WERI-Rb-1 (cell line): ENCODE measurements around the gene DCLRE1B.

ENCODE experiments used
- DNase-seq: peaks from one replicate; pipeline ENCODE4 v3.0.0-alpha.2; 2020
- H3K27ac ChIP-seq: fragments of 250-450 bp; sonication (Bioruptor Pico); 2 replicates; pipeline ENCODE4 v1.5.1; 2020; ENCODE audit warnings: mild to moderate bottlenecking, moderate library complexity
- H3K27me3 ChIP-seq: fragments of 250-450 bp; sonication (Bioruptor Pico); 2 replicates; pipeline ENCODE4 v1.5.1; 2021; ENCODE audit warnings: mild to moderate bottlenecking, low read depth, moderate library complexity; ENCODE audit not compliant: insufficient read depth, severe bottlenecking
- H3K36me3 ChIP-seq: fragments of 250-450 bp; sonication (Bioruptor Pico); 2 replicates; pipeline ENCODE4 v1.5.1; 2020; ENCODE audit warnings: mild to moderate bottlenecking, moderate library complexity
- H3K4me3 ChIP-seq: 2 replicates; pipeline ENCODE4 v1.5.1; 2011; ENCODE audit warnings: low read depth, mild to moderate bottlenecking, control low read depth, low read length
- H3K9me3 ChIP-seq: fragments of 250-450 bp; sonication (Bioruptor Pico); 2 replicates; pipeline ENCODE4 v1.5.1; 2021; ENCODE audit warnings: mild to moderate bottlenecking, moderate library complexity; ENCODE audit not compliant: severe bottlenecking
- TF ChIP-seq, protein P1 (sequence below): IDR thresholded peaks from 2 replicates; pipeline ENCODE4 v1.5.1; 2011; ENCODE audit warnings: low read depth, mild to moderate bottlenecking, control low read depth, inconsistent platforms, low read length

Gene DCLRE1B

DNA sequence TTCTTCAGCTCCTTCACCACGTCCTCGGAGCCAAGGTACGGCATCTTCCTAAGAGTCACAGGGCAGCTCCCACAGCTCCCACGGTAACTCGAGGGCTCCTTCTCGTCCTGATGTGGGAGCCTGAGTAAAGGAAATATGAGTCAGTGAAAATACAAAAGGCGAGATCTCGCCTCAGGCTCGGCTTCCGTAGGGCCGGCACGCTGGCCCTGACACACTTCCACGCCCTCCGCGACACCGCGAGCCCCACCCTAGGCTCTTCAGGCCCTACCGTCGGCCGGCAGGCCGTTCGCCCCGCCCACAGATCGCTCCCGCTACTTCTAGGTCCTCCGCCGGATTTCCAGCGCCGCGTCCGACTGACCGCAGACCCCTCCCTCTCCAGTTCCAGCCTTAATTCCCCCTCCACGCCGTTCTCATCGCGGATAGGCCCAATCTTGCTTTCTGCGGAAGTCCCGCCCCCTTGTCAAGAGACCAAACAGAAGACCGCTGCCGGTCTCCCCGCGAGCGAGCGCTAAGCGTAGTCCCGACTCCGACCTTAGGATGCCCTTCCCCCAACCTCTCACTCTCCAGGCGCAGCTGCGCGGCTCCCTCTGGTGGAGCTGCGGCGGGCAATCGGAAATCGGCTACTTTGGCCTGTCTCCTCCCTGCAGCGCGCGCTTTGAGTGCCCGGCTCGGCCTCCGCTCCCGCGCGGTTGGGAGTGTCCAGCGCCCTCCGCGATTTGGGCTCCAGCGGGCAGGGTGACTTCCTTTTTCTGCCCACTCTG, at the start of gene DCLRE1B, which contains the start of gene AP4B1:
TSS of gene DCLRE1B (plus strand) at position 653 of the 761 bp plus-strand sequence. CDS start 261 bp downstream, outside the sequence.
TSS of gene AP4B1 (minus strand) at position 126 of the 761 bp plus-strand sequence. CDS start at position 44, 82 bp downstream.
- Histone ChIP-seq H3K27ac (peak within 1 kb of the TSS; percentile 86), H3K4me3 (peak within 1 kb of the TSS; percentile 97), H3K36me3 (peaks cover 30% of the 10 kb centered on the region), H3K27me3 (no peaks in the 10 kb centered on the region), H3K9me3 (no peaks in the 10 kb centered on the region)
- TF ChIP-seq, protein P1, sequence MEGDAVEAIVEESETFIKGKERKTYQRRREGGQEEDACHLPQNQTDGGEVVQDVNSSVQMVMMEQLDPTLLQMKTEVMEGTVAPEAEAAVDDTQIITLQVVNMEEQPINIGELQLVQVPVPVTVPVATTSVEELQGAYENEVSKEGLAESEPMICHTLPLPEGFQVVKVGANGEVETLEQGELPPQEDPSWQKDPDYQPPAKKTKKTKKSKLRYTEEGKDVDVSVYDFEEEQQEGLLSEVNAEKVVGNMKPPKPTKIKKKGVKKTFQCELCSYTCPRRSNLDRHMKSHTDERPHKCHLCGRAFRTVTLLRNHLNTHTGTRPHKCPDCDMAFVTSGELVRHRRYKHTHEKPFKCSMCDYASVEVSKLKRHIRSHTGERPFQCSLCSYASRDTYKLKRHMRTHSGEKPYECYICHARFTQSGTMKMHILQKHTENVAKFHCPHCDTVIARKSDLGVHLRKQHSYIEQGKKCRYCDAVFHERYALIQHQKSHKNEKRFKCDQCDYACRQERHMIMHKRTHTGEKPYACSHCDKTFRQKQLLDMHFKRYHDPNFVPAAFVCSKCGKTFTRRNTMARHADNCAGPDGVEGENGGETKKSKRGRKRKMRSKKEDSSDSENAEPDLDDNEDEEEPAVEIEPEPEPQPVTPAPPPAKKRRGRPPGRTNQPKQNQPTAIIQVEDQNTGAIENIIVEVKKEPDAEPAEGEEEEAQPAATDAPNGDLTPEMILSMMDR = peak; percentile 66
- DNase-seq = peak; percentile 99

GRCh38 chr1:113855630-113856400, 49.3 kb upstream of the DCLRE1B start:
- Histone ChIP-seq H3K27me3 (no peaks in the 10 kb centered on the region), H3K36me3 (no peaks in the 10 kb centered on the region), H3K27ac (no peak overlapping the region), H3K9me3 (no peaks in the 10 kb centered on the region), H3K4me3 (no peak overlapping the region)
- TF ChIP-seq, protein P1 = no peak
- DNase-seq = no peak

DNA sequence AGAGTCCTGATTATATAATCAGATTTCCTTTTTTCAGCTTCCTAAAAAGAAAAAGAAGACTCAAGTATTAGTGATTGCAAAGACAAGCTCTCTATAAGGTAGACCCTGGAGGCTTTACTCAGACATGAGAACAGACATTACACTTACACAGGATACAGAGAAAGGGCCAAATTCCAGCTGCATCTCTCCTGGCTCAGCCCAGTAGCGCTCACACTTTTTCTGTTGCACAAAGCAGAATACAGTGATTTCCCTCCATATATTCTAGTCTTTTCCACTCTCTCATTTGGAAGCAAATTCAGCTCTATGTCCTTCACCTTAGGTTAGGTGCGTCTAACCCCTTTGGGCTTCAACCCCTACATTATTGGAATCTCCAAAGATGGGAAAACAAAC, 48.7 kb upstream of the DCLRE1B start:
- H3K4me3 ChIP-seq = no peak overlapping the region
- no peak for DNase-seq
- H3K27me3 ChIP-seq = no peaks in the 10 kb centered on the region
- H3K27ac ChIP-seq = no peak overlapping the region
- H3K9me3 ChIP-seq = no peaks in the 10 kb centered on the region
- TF ChIP-seq, protein P1 = no peak
- no peaks in the 10 kb centered on the region for H3K36me3 ChIP-seq

DNA sequence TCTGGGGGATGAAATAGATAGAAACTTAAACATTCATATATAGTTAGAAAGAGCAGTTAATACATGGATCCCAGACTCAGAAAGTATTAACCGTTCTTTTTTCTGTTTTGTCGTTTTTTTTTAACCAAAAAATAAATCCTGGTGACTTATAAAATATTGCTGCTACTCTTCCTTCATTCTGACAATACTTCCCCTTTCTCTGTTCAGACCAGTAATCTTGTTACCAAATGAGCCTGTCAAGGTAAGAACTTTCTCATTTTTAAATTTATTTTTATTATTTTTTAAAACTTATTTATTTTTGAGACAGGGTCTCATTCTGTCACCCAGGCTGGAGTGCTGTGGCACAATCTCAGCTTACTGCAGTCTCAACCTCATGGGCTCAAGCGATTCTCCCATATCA, 47.4 kb upstream of the DCLRE1B start:
- H3K36me3 ChIP-seq = no peaks in the 10 kb centered on the region
- H3K27ac ChIP-seq = no peak overlapping the region
- H3K9me3 ChIP-seq = no peaks in the 10 kb centered on the region
- H3K4me3 ChIP-seq = no peak overlapping the region
- DNase-seq = no peak
- TF ChIP-seq, protein P1 = no peak
- H3K27me3 ChIP-seq = no peaks in the 10 kb centered on the region

GRCh38 chr1:113858418-113858817, 46.7 kb upstream of the DCLRE1B start:
- H3K27me3 ChIP-seq = no peaks in the 10 kb centered on the region
- H3K4me3 ChIP-seq = no peak overlapping the region
- H3K27ac ChIP-seq = no peak overlapping the region
- no peaks in the 10 kb centered on the region for H3K9me3 ChIP-seq
- no peaks in the 10 kb centered on the region for H3K36me3 ChIP-seq
- DNase-seq = no peak
- TF ChIP-seq, protein P1 = no peak
